ENCODE measurements around the gene COL4A5.

- TF ChIP-seq POLR2AphosphoS5 (IDR thresholded peaks at IDR 0.05; ENCODE audit: low read depth, low read length) (no peak), POLR2A (IDR thresholded peaks at IDR 0.05; ENCODE audit: low read depth, low read length) (no peak), TAF1 (IDR thresholded peaks at IDR 0.05; ENCODE audit: borderline replicate concordance, low read depth, low read length) (no peak)
Measured at GRCh38 chrX:108731153-108731552, 291.5 kb downstream of the COL4A5 start.
